Measurements from ENCODE around the gene PITPNC1.

GRCh38 chr17:67493812-67494211 is 116.7 kb downstream of the PITPNC1 start:
- TF ChIP-seq YY1 (IDR thresholded peaks at IDR 0.05; ENCODE audit: insufficient read depth, insufficient read length) (no peak), ZNF274 (IDR thresholded peaks at IDR 0.05; ENCODE audit: low read depth, low read length) (no peak), SUZ12 (IDR thresholded peaks at IDR 0.05; ENCODE audit: extremely low read depth, insufficient read depth, insufficient read length) (no peak)
